GM10266 (cell line): ENCODE results near the gene IFT27.

Experiments
- DNase-seq: peaks from one replicate; pipeline ENCODE4 v3.0.0; 2012; ENCODE audit errors: extremely low spot score
- TF ChIP-seq, protein P1 (sequence below): IDR thresholded peaks from 2 replicates; pipeline ENCODE4 v1.5.1; 2012; ENCODE audit warnings: mild to moderate bottlenecking, low read depth; ENCODE audit not compliant: control insufficient read depth, insufficient read depth; ENCODE audit errors: missing control alignments

IFT27 gene

DNA sequence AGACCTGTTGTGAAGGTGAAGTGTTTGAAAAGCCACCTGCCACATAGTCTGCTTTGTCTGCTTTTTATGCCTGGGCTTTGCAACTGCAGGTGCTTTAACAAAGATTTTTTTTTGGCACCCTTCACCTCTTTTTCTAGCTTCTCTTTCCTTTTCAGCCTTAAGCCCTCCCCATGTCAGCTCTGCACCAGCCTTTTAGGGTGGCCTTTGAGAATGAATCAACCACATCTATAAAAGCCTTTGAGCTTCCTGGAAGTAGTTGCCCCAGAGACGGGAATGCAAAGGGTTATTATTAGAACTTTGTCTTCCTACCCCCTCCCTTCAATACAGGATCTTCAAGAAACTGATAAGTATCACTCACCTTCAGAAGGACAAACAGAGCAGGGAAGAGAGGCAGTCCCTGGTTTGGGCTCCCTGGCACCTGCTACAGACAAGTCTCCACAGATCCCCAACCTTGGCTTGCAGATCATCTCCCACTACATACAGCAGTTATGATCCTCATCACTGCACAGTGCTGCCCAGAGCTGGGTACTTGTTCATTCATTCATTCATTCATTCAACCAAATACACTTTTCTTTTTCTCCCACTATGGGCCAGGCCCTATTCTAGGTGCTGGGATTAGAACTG lies 32.9 kb upstream of the IFT27 start:
- DNase-seq = no peak
- TF ChIP-seq, protein P1, sequence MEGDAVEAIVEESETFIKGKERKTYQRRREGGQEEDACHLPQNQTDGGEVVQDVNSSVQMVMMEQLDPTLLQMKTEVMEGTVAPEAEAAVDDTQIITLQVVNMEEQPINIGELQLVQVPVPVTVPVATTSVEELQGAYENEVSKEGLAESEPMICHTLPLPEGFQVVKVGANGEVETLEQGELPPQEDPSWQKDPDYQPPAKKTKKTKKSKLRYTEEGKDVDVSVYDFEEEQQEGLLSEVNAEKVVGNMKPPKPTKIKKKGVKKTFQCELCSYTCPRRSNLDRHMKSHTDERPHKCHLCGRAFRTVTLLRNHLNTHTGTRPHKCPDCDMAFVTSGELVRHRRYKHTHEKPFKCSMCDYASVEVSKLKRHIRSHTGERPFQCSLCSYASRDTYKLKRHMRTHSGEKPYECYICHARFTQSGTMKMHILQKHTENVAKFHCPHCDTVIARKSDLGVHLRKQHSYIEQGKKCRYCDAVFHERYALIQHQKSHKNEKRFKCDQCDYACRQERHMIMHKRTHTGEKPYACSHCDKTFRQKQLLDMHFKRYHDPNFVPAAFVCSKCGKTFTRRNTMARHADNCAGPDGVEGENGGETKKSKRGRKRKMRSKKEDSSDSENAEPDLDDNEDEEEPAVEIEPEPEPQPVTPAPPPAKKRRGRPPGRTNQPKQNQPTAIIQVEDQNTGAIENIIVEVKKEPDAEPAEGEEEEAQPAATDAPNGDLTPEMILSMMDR = no peak

DNA sequence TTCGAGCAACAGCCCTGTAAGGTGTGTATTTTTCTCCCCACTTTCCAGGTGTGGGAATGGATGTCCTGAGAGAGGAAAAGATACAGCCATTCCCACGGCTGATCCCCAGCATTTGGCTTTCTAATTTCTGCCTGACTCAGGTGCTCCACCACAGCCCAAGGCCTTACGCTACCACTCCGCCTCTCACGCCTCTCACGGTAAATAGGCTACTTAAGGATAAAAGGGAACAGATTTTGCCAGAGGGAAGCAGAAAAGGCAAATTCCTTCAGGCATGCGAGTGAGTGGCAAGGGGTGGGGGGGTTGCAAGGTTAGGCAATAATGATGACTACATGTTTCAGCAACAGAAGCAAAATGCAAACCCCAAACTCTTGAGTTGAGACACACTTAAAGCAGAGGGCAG lies 31.7 kb upstream of the IFT27 start:
- TF ChIP-seq, protein P1 = no peak
- no peak for DNase-seq

DNA sequence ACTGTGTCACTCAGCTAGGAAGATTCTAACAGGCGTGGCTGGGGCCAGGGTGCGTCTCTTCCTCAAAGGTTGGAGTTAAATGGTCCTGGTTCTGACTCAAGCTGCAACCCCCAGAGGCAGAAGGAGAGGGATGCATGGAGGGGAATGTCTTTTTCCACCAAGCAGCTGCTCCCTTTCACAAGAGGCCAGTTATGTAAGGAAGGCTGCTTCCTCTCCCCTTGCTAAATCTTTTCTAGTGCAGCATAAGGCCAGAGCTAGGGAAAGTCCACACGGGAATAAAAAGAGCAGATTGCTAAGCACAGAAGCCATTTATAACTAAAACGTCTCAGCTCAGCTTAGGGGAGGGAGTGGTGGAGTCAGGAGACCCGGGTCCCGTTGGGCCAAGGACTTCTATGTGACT lies 30.9 kb upstream of the IFT27 start:
- no peak for DNase-seq
- TF ChIP-seq, protein P1 = no peak

DNA sequence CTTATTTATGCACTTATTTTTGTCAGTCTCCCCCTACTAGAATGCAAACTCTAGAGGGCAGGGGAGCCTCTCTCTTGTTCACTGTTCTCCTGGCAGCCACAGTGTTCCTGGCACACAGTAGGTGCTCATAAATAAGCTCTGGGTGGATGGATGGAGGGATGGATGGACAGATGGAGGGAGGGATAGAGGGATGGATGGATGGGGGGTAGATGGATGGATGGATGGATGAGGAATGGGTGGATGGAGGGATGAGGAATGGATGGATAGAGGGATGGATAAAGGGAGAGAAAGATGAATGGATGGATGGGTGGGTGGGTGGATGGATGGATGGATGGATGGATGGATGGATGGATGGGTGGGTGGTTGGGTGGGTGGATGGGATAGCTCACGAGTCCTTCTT lies 27.4 kb upstream of the IFT27 start:
- no peak for DNase-seq
- TF ChIP-seq, protein P1 = no peak

DNA sequence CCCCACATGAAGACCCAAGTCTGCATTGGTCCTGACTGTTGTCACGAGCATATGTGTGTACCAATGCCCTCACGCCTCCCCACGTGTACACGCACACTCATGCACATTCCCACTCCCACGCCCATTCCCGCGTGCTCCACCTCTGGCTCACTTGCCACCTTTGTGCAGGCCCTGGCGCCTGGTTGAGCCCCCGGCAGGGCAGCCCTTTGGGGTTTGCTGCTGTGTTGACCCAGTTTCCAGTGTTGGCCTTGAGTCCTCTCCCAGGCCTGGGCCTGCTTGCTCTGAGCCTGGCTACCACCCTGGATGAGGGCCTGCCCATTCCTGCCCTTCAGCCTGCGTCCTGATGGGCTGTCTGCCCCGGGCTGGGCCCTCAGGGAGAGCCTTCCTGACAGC lies 22.8 kb upstream of the IFT27 start:
- DNase-seq = no peak
- TF ChIP-seq, protein P1 = no peak

DNA sequence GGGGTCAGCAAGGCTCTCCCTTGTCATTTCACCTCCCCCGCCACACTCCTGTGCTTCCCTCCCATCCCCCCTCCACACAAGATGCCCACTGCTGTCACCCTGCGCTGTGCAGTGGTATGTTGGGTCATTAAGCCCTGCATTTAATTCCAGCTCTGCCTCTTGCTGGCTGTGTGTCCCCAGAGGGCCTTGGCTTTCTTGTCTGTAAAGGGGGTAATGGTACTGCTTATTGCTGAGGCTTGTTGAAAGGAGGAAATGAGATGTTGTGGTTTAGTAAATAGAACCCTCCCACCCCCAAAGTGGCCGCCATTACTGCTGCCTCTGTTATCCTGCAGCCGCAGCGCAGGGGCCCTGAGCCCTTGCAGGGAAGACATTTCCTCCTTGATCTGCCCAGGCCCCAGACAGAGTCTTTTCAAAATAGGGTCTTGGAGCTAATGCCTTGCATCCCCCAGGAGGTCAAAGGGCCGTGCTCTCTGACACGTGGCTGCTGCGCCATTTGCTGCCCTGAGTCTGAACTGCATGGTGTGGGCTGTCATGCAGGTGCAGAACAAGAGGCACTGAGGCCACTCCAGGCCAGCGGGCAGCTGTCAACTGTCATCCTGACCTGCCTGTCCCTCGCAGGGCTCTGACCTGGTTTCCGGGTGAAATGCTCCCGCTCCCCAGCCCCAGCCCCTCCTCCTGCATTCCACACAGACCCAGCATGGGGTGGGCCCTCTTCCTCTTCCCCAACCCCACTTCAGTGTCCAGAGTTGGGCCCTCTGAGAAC lies 22.2 kb upstream of the IFT27 start:
- no peak for DNase-seq
- TF ChIP-seq, protein P1 = no peak

DNA sequence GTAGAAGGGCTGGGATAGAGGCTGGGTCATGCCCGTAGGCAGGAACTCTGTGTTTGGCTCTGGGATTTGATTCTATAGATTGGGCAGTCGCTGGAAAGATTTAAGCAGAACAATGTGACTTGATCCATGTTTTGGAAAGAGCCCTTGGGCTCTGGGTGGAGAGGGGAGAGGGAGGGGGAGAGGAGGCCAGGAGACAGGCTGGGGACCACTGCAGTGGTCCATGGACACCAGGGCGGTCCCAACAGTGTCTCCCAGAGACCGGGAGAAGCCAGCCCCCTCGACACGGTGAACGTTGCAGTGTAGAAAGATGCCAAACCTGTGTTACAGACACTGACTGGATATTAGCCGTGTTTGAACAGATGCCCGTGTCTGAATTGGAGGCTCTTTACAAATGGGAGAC lies 21.5 kb upstream of the IFT27 start:
- DNase-seq = no peak
- TF ChIP-seq, protein P1 = no peak
